GM21381 (cell line): ENCODE data around the gene G3BP2.
A peak's percentile ranks its signal among the peaks of the same experiment; 100 is the strongest.

Experiments
- ATAC-seq: cut with Tn5 transposase; IDR thresholded peaks from one replicate; pipeline ENCODE4 v1.9.1; 2021; ENCODE audit warnings: mild to moderate bottlenecking, moderate library complexity; ENCODE audit not compliant: unreplicated experiment

G3BP2 gene

GRCh38 chr4:75643651-75644050 lies 29.6 kb downstream of the G3BP2 start:
- ATAC-seq = no peak

GRCh38 chr4:75639124-75639695 lies 34.0 kb downstream of the G3BP2 start:
- ATAC-seq = no peak

GRCh38 chr4:75637827-75638226 lies 35.4 kb downstream of the G3BP2 start:
- no peak for ATAC-seq

GRCh38 chr4:75637176-75637575 lies 36.0 kb downstream of the G3BP2 start:
- ATAC-seq = no peak

GRCh38 chr4:75634951-75635350 lies 38.3 kb downstream of the G3BP2 start:
- ATAC-seq = no peak

- no peak for ATAC-seq
These were observed 38.9 kb downstream of the G3BP2 start for GRCh38 chr4:75634281-75634680.

GRCh38 chr4:75633846-75634245 lies 39.4 kb downstream of the G3BP2 start:
- no peak for ATAC-seq

GRCh38 chr4:75630937-75631329 lies 42.3 kb downstream of the G3BP2 start:
- ATAC-seq = no peak

GRCh38 chr4:75630174-75630936 lies 42.9 kb downstream of the G3BP2 start, which contains the start of gene CDKL2:
TSS of gene CDKL2 (minus strand) at chr4:75630528. CDS start at chr4:75625988, 4,540 bp downstream.
- ATAC-seq = peak; percentile 99

- ATAC-seq = no peak
These were observed 44.0 kb downstream of the G3BP2 start for GRCh38 chr4:75629239-75629638.

- ATAC-seq = no peak
These were observed 50.2 kb downstream of the G3BP2 start for GRCh38 chr4:75623026-75623425.

- ATAC-seq = no peak
These were observed 51.5 kb downstream of the G3BP2 start for GRCh38 chr4:75621715-75622114.

- ATAC-seq = no peak
These were observed 60.9 kb downstream of the G3BP2 start for GRCh38 chr4:75612306-75612705.

GRCh38 chr4:75605928-75606327 lies 67.3 kb downstream of the G3BP2 start:
- no peak for ATAC-seq

- no peak for ATAC-seq
These were observed 73.6 kb downstream of the G3BP2 start for GRCh38 chr4:75599647-75600046.

GRCh38 chr4:75598390-75598789 lies 74.8 kb downstream of the G3BP2 start:
- no peak for ATAC-seq

- no peak for ATAC-seq
These were observed 77.2 kb downstream of the G3BP2 start for GRCh38 chr4:75596061-75596460.

- ATAC-seq = no peak
These were observed 79.8 kb downstream of the G3BP2 start for GRCh38 chr4:75593393-75593792.
